Renal pelvis (tissue), 4 donors: Measurements from ENCODE around the gene CCDC13. TPM values are rescaled to one million over a fixed set of nuclear protein-coding genes. Genes with fewer than 3 reads are reported as not detected.

Experiments used
- DNase-seq: peaks from one replicate; pipeline ENCODE4 v3.0.0-alpha.2; 2013
- polyA plus RNA-seq, 3 donors: library from polyadenylated mRNA; unstranded; fragments of 120-200 nt; gene quantifications; one replicate each; pipeline ENCODE4 v1.2.1, GENCODE V29; 2013; ENCODE audit not compliant: insufficient read length in 3 of 3

Gene CCDC13
- polyA plus RNA-seq, 3 donors = 2.4 to 3.9 (median 3.6) TPM

DNA sequence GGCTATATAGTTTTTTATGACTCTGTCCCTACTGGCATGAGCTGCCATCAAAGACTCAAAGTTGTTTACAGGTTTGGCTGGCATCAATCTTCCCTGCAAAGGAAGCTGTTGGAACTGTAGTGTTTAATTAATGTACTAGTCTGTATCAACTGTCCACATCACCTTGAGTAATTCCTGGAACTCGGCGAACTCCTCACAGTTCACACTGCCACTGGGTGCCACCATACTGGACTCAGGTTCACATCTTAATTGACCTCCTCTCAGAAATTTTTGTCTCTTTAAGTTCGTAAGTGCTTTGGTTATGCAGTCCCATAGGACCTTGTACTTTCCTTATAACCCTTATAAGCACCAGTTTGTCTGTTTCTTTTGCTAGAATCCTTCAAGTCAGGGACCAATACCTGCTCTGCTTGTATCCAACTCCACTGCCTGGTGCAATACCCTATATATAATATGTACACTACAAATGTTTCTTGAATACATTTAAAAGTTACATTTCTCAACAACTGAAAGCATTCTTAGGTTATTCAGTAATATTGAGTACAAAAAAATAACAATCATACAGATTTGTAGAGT, 28.1 kb upstream of the CCDC13 start:
- no peak for DNase-seq

DNA sequence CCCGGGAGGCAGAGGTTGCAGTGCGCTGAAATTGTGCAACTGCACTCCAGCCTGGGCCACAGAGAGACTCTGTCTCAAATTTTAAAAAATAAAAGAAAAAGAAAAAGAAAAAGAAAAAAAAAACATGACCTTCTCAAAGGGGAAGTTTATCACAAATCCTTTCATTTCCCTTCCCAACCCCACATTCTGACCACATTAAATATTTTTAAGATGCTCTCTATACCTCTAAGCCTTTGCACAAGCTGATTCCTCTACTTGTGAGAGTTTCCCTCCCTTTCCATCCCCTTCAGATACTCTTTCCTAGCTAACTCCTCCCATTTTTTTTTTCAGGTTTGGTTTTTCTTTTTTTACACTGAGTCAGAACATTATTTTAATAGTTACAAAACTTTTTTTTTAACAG, 27.2 kb upstream of the CCDC13 start:
- DNase-seq = no peak

DNA sequence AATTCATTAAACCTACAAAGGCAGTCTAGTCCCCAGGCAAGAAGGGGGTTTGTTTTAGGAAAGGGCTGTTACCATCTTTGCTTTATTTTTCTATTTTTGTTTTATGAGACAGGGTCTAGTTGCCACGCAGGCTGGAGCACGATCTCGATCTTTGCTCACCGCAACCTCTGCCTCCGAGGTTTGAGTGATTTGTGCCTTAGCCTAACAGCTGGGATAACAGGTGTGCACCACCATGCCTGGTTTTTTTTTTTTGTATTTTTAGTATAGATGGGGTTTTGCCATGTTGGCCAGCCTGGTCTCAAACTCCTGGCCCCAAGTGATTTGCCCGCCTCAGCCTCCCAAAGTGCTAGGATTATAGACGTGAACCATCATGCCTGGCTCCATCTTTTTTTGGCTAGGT, 26.3 kb upstream of the CCDC13 start:
- DNase-seq = no peak

DNA sequence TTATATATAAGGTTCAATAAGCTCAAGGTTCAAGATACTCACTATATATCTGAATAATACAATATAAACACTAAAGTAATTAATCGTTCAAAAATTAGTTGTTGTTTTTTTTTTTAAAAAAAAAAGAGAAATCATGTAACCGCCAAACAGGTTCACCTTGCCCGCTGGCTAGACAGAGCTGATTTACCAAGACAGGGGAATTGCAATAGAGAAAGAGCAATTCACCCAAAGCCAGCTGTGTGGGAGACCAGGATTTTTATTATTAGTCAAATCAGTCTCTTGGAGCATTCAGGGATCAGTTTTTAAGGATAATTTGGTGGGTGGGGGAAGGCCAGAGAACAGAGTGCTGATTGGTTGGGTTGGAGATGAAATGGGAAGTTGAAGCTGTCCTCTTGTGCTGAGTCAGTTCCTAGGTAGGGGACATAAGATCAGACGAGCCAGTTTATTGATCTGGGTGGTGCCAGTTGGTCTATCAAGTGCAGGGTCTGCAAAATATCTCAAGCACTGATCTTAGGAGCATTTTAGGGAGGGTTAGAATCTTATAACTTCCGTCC, 23.4 kb upstream of the CCDC13 start:
- DNase-seq = no peak

DNA sequence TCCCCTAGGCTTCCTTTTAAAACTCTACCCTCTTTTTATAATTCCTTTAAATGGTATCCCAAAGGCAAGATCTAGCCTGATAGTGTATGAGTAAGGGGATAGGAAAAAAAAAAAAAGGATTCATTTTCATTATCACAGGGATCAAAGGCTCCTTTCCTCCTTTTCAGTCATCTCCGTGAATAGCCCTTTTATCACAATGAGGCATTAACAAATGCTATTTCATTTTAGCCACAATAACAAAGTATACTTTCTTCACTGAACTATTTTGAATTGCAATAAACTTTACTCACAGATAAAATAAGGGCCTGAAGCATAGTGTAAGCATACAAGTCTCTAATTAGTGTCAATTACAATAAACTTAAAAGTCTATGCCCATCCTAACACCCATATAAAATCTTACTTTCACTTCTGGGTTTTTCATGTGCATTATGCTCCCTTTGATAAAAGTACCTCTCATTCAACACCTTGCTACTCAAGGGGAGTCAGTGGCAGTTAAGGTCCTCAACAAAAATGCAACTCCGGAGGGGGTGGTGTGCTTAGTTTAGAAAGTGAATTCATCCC, 22.6 kb upstream of the CCDC13 start:
- DNase-seq = no peak

DNA sequence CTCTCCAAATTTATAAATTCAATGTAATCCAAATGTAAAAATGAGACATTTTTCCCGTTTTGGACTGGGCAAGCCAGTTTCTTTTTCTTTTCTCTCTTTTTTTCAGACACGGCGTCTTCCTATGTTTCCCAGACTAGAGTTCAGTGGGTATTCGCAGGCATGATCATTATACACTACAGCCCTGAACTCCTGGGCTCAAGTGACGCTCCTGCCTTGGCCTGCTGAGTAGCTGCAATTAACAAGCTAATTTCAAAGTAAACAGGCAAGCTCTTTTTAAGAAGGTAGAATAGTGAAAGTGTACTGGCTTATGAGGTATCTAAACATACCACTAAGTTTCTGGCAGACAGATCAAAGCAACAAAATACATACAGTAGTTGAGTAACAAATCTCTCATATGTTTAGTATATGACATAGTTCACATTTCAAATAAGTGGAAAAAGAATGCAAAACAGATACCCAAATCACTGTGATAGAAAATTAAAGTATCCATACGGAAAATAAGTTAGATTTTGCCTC, 17.7 kb upstream of the CCDC13 start:
- DNase-seq = no peak

DNA sequence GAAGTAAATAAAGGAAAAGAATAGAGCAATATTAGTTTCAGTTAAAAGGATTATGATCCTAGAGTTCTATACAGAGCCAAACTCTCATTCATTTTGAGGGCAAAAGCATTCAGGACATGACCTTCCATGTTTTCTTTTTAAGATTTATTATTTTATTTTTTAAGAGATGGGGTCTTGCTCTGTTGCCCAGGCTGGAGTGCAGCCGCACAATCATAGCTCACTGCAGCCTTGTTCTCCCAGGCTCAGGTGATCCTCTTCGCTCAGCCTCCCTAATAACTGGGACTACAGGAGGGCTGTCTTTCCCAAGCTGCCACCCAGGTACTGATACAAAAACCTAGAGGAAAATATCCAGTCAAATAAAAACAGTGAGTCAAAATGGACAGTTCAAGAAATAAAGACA, 13.6 kb upstream of the CCDC13 start:
- DNase-seq = no peak

DNA sequence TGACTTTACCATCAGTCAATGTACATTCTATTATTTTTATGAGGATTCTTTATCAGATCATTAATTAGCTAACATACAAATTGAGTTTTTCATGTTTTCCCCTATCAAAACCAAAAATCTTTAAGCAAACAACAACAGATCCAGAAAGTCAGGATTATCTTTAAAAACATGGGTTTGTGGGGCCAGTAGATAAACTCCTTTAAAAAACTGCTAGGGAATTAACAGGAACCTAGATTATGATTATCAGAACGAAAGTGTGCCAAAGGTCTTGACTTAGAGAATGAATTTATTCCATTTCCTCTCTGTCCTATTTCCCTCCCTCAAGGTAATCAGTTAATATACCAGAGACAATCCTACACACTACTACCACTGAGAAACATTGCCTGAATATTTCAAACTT, 13.2 kb upstream of the CCDC13 start:
- no peak for DNase-seq

DNA sequence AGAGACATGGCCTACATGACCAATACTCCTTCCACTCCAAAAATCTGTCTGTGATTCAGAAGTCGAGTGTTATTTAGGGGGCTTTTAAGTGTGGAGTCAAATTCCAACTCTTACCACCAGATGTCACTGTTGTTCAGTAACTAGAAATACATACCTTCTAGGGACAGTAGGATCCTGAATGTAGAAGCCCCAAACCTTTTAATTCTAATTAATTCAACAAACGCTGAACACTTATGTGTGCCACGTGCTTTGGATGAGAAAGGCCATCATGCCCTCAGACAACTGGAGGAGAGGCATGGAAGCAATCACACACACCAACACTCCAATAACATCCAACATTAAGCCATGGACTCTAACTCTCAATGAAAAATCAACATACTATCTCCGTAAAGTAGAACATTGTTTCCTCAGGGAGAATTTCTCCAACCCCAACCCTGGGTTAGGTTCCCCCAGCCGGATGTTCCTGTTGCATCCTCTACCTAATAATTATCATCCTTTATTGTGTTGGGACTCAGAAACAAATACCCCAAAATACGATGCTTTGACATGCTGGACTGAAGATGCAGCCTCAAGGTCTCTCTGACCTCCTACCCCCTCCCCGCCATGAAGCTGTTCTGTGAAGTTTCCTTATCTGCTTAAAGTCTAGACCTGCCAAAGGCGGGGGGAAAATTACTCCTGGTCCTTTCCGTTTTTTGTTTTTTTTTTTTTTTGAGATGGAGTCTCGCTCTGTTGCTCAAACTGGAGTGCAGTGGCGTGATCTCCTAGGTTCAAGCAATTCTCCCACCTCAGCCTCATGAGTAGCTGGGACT, 8.0 kb upstream of the CCDC13 start:
- DNase-seq = peak; percentile 78

DNA sequence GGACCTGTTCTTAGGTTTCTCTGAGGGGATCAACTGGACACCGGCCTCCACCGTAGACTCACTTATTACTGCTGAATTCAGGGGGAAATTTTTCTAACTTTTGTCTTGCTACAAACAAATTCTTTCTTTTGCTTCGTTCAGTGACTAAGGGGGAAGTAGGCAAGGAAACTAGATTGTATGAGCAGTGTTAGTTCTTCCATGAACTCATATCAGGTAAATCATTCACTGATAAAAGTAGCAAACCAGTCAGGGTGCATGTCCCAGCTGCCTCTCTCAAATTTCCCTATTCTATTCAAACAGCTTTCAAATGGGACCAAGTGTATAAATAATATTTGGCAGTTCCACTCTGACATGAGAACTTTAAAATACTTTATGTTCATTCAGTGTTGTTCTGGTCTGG, 7.3 kb upstream of the CCDC13 start:
- DNase-seq = no peak

DNA sequence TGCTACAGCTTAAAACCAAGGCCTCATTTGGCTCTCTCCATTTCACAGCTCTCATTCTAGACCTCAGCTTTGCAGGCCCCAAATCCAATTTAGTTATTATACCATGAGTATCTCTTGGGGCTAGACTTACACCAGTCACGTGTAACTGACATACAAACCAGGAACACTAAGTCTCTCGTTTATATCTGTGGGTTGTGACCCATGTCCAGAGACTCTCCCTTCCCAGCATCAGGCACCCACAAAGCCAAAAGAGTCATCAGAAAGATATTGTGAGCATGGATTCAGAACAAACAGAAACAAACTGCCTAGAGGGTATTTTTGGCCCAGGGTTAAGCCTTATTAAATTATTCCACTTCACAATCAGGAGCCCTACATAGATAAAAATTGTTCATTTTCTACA, 5.6 kb upstream of the CCDC13 start:
- no peak for DNase-seq

DNA sequence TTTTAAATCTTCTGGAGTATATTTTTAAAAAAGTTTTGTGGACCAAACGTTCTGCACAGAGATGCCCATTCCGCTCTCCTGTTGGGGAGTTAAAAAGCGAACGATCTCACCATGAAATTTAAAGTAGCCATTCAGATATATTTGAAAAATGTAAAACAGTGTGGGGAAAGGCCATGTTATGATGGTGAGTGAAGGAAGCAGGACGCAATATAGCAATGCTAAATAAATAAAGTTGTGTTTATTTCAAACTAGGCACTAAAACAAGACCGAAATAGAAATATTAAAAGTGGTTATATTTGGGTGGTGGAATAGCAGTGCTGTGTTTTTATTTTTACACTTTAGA, 327 bp upstream of the CCDC13 start:
- DNase-seq = no peak

DNA sequence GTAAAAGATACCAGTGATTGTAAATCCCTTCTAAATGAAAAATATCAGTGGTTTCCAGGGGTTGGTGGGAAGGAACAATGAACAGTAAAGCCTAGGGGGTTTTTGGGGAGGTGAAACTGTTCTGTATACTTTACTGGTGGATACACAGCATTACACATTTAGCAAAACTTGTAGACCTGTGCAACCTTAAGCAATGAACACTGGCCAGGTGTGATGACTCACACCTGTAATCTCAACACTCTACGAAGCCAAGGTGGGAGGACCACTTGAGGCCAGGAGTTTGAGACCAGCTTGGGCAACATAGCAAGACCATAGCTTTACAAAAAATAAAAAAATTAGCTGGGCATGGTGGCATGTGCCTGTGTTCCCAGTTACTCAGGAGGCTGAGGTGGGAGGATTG, 1.8 kb downstream of the CCDC13 start:
- no peak for DNase-seq

DNA sequence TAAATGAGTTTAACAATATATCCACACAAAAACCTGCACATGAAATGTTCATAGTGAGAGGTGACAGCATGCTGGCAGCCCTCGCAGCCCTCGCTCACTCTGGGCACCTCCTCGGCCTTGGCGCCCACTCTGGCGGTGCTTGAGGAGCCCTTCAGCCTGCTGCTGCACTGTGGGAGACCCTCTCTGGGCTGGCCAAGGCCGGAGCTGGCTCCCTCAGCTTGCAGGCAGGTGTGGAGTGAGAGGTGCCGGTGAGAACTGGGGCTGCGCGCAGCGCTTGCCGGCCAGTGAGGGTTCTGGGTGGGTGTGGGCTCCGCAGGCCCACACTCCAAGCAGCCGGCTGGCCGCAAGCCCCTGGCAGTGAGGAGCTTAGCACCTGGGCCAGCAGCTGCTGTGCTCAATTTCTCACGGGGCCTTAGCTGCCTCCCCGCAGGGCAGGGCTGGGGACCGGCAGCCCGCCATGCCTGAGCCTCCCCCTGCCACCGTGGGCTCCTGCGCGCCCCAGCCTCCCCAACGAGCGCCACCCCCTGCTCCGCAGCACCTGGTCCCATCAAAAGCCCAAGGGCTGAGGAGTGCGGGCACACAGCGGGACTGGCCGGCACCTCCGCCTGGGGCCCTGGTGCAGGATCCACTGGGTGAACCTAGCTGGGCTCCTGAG, 3.4 kb downstream of the CCDC13 start:
- DNase-seq = no peak

DNA sequence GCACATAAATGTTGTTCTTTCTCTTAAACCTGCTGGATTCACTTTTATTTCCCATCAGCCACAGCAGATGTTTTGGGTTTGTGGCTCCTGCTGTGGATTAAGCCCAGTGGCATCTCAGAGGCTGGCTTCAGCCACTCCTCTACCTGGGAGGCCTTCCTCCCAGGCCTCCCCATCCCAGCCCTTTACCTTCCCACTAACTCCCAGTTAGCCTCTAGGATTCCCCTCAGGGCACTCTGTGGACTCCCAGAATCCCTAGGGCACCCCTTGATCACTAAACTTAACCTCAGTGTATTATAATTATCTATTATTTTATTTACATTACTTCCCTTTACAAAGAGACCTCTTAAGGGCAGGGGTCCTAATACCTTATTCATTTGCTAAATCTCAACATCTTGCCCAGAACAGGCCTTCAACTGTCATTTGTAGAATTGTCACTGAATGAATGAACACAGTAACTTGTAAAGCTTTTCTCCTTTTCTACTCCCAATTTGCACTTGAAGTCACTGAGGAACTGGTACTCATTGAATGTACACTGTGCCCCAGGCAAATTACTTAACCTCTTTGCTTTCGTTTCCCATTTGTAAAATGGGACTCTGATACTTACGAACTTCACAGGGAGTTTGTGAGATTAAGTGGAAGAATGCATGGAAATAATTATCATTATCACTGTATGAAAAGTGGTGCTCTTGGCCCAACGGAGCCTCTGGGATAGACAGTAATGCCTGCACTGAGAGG, 8.3 kb downstream of the CCDC13 start:
- no peak for DNase-seq

DNA sequence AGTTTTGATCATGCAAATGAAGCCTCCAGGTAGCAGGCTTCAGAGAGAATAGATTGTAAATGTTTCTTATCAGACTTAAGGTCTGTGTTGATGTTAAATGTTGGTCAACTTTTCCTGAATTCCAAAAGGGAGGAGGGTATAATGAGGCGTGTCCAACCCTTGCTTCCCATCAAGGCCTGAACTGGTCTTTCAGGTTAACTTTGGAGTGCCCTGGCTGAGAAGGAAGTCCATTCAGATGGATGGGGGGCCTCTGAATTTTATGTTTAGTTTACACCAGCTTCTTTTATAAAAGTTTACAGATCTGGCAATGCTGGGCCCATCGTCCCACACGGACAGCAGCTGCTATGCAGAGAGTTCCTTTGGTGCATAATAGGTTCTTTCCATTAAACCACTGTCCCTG, 8.9 kb downstream of the CCDC13 start:
- no peak for DNase-seq

DNA sequence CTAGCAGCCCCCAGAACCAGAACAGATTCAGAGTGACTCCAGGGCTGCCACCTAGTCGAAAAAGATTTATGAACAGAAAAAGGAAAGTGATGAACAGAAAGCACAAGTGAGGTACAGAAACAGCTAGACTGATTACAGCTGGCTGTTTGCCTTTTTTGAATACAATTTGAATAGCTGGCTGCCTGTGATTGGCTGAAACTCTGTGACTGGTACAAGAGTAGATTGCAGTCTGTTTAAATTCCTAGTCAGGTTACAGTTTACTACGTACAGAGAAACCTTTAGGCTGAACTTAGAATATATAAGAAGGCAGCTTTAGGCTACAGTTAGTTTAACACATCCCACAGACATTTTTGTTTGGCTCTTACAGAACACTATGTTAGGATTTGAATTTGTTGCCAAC, 10.0 kb downstream of the CCDC13 start:
- no peak for DNase-seq

DNA sequence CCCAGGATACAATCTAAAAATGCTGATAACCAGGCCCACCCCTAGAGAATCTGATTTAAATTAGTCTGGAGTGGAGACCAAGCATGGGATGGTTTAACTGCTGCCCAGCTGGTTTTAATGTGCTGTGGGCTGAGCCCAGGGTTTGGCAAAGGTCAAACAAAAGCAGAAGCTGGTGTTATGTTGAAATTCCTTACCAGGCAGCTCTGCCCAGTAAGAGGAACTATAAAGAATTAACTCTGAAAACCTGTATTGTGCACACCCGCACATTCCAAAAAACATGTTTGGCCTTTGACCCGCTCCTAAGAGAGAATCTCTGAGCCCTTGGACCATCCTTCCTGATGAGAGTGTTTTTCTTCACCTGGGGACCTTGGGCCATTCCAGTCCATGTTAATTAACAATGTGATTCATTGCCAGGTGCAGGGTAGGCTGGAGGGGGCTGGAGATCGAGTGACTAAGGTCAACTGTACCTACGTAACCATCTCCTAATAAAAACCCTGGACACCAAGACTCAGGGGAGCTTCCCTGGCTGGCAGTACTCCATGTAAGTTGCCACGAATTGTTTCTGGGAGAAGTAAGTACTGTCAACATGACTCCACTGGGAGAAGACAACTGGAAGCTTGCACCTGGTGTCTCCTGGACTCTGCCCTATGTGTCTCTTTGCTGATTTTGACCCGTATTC, 10.9 kb downstream of the CCDC13 start:
- no peak for DNase-seq

DNA sequence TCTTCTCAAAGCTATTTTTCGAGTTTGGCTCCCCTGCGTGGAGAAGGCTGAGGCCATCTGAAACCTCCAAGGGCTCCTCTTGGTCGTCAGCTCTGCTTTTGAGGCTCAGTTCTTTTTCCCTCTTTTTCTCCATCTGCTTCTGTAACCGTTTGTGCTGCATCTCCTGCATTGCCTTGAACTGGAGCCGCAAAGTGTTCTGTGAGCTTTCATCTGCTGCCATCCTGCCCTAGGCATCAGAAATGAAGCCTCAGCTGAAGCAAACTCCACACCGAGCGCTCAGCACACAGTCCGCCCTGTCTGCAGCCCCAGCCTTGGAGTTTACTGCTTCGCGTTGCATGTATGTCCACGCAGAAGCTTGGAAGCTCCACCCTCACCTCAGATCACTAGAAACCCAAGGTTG, 14.9 kb downstream of the CCDC13 start:
- DNase-seq = no peak

DNA sequence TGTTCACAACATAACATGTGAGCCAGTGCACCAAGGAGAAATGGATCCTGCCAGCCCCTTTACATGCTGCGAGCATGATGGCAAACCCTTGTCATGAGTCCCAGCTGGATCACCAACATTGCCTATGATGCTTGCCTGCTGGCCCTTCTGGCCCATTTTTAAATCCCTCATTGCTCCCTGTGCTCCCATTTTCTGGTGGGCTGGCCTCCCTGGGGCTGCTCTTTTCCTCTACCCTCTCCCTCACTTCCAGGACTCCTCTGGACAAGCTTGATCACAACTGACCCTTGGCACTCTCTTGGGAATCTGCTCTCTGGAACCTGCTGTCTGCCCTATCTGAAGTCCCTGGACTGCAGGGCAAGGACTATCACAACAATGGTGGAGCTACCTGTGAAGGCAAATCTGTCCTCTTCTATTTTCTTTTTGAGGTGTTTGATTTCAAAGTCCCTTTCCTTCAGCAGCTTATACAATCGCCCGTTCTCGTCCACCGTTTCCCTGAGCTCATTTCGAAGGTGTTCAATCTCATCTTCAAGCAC, 16.3 kb downstream of the CCDC13 start:
- DNase-seq = no peak
